Stimulated activated CD8-positive, alpha-beta memory T cell treated with anti-CD3 and anti-CD28 coated beads, Interleukin-7, amount 100 ng/mL, for 24 hours (primary cell): ENCODE data around the gene NF1.
"Not testable (repeated sequence)": the region's sequence is repeated elsewhere in the genome, so short reads cannot be mapped to it uniquely, and the experiment has no call there.

ENCODE experiments used
- DNase-seq: peaks from one replicate; pipeline ENCODE4 v3.0.0-alpha.2; 2020; ENCODE audit warnings: low read depth

The NF1 gene

DNA sequence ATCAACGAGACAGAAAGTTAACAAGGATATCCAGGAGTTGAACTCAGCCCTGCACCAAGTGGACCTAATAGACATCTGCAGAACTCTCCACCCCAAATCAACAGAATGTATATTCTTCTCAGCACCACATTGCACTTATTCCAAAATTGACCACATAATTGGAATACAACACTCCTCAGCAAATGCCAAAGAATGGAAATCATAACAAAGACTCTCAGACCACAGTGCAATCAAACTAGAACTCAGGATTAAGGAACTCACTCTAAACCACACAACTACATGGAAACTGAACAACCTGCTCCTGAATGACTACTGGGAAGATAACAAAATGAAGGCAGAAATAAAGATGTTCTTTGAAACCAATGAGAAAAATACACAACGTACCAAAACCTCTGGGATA is 84.2 kb downstream of the NF1 start:
- DNase-seq: not testable (repeated sequence)

DNA sequence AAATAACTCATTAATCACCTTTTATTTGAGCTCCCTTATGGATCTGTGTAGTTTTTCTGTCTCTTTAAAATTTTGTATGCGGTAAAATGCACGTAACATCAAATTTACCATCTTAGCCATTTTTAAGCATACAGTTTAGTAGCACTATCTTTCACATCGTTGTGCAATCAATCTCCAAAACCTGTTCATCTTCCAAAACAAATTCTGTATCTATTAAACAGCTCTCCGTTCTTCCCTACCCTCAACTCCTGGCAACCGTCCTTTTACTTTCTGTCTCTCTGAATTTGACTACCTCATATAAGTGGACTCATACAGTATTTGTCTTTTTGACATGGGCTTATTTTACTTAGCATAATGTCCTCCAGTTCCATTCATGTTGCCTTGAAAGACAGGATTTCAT is 100.5 kb downstream of the NF1 start:
- DNase-seq: no peak

DNA sequence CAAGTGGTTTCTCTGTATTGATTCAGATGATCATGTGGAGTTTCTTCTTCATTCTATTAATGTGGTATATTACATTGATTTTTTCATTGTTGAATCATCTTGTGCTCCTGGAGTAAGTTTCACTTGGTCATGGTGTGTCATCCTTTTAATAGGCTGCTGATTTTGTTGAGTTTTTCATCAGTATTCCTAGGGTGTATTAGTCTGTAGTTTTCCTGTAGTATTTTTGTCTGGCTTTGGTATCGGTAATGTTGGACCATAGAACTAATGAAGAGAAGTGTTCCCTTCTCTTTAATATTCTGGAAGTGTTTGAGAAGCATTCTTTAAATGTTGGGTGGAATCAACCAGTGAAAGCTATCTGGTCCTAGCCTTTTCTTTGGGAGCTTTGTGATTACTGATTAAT is 103.2 kb downstream of the NF1 start:
- DNase-seq: no peak

DNA sequence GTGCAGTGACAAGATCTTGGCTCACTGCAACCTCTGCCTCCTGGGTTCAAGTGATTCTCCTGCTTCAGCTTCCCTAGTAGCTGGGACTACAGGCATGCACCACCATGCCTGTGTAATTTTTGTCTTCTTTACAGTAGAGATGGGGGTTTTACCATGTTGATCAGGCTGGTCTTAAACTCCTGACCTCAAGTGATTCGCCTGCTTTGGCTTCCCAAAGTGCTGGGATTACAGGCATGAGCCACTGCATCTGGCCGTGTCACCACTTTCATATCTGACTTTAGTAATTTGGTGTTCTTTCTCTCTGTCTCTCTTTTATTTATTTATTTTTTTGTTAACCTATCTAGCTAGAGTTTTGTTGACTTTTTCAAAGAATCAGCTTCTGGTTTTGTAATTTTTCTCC is 103.9 kb downstream of the NF1 start:
- DNase-seq: not testable (repeated sequence)

DNA sequence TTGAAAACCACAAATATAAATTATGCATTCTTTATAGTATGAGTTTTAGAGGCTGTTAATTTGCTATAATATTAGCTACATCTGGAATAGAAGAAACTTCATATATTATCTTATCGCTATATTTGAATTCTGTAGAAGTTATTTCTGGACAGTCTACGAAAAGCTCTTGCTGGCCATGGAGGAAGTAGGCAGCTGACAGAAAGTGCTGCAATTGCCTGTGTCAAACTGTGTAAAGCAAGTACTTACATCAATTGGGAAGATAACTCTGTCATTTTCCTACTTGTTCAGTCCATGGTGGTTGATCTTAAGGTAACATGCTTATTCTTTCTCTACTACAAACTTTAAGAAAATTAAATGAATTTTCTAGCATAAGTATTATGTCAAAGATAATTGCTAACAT is 105.5 kb downstream of the NF1 start:
- no peak for DNase-seq

DNA sequence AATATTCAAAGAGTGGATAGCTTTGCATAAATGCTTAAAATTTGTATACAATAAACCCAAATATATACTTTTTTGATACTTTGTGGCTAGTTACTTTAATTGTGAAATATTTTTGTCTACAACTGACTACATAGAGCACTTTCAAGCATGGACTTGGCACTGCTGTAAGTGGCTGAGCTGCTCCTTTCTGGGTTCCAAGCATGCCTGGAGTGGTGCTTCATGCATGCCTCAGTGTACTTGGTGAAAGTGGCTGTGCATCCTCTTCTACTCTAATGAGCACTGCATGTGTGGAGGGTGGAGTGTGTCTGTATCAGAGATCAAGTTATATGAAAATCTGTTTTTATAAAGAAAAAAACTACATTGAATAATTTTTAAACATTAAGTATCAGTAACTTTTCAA is 108.2 kb downstream of the NF1 start:
- DNase-seq: no peak

DNA sequence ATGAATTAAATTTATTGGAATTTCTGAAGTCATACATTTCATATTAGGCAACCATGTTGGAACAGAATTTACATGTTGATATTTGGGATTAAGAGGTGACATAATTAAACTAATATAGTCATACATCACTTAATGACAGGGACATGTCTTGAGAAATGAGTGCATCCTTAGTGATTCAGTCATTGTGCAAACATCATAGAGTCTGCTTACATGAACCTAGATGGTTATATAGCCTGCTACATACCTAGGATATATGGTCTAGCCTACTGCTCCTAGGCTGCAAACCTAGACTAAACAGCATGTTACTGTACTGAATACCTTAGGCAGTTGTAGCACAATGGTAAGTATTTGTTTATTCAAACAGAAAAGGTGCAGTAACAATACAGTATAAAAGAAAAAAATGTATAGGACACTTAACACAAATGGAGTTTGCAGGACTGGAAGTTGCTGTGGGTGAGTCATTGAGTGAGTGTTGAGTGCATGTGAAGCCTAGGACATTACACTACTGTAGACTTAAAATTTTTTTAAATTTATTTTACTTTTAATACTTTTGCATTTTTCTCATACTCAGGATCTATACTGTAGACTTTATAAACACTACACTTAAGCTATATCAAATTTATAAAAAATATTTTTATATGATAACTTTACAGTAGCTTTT is 116.7 kb downstream of the NF1 start:
- no peak for DNase-seq

DNA sequence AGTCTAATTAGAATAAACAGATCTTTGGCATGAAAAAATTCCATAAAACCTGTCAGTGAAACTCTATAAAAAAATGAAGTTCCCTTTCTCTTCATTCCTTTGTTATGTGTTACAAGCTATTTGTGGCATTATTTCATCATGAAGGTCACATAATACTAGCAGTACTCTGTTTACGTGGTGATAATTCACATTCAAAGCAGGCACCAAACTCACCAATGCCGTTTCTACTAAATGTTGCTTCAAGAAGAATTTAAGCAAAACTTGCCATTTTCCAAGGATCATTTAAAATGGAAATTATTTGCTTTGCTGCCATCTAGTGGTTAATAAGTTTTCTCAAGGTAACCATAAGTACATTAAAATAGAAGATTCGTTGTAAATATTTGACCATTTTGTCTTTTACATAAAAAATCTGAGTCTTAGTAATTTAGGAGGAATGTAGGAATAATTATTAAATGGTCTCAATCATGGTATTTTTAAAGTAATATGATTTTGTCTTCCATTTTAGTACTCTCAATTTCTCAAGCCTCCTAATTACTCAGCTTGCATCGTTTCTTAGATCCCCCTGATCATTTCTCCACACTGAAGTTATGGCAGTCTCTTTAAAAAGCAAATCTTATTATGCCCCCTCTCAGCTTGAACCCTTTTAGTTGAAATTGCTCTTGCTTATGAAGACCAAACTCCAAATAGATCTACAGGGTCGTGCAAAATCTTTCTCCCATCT is 121.4 kb downstream of the NF1 start:
- no peak for DNase-seq

DNA sequence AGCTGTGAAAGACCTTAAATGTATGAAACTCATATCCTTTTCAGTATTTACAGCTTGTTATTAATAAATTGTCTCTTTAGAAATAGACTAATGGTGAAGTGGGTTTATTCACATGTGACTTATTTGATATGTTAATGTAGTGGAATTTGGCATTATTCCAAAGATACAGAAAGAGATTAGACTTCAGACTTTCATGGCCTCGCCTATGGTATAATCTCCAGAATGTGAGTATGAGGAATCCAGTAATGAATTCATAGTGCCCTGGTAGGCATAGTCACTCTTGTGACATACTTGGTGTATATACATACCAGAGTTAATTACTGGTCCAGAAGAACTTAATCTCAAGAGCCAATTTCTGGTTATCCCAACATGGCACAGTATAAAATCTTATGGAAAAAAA is 129.6 kb downstream of the NF1 start:
- DNase-seq: no peak

DNA sequence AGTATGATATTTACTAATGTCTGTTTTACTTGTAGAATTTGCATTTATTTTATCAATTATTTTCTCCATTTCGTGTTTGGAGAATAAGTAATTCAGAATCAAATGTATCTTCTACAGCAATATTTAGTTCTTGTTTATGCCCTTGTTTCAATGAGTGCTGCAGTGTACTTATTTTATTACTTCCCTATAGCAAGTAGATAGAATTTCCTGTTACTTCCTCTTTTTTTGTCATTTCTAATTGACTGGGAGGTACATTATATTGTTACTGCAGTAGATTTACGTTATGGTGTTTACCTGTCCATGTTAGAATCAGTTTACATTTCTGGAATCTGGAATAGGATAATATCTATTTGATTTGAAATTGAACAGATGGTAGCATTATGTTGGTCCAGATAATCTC is 131.1 kb downstream of the NF1 start:
- DNase-seq: no peak

DNA sequence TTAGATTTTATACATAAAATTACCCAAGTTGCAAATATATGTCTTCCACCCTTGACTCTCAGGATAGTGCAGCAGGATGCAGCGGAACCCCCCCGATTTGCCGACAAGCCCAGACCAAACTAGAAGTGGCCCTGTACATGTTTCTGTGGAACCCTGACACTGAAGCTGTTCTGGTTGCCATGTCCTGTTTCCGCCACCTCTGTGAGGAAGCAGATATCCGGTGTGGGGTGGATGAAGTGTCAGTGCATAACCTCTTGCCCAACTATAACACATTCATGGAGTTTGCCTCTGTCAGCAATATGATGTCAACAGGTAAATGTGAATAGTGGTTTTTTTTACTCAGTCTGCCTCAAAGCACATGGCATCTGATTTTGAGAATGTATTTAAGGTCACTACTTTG is 131.6 kb downstream of the NF1 start:
- no peak for DNase-seq

DNA sequence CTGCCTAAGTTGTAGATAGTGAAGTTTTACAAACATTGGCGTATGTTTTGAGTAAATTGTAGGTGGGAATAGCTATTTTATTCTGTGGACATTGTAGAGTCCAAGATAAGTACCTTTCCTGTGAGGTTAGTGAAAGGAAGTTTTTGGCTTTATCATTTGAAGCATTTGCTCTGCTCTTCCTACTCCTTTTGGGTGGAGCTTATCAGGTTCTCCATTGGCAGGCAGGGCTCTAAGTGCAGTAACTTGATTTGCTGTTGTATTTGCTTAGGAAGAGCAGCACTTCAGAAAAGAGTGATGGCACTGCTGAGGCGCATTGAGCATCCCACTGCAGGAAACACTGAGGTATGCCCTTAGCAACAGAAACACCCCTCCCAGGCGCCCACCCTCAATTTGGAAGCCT is 132.2 kb downstream of the NF1 start:
- DNase-seq: no peak

DNA sequence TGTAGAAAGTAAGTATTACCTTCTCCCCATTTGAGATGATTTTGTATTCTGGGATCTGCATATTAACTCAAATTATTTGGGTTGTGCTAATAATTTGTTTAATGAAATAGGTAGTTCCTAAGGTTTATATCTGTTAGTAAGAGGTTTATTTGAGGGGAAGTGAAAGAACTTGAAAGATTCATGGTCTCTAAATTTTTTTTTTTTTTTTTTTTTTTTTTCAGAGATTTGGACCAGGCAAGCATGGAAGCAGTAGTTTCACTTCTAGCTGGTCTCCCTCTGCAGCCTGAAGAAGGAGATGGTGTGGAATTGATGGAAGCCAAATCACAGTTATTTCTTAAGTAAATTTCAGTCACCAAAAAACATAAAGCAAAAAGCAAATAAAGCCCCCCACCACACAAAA is 137.1 kb downstream of the NF1 start:
- DNase-seq: no peak

DNA sequence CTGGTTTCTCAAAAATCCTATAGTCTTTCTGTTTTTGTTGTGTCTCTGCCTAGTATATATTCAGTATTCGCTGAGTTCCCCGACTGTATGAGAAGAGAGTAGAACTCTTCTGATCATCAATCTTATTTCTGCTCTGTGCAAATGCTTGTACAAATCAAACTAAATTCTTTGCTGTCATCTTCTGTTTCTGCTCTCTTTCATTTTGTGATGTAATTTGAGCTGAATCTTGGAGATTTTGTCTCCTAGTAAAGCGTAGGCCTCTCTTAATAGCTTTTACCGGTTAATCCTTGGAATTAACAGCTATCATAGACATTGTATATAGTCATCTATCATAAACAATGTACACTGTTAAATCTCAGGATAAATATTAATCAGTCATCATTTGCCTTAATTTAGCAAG is 140.3 kb downstream of the NF1 start:
- DNase-seq: no peak

DNA sequence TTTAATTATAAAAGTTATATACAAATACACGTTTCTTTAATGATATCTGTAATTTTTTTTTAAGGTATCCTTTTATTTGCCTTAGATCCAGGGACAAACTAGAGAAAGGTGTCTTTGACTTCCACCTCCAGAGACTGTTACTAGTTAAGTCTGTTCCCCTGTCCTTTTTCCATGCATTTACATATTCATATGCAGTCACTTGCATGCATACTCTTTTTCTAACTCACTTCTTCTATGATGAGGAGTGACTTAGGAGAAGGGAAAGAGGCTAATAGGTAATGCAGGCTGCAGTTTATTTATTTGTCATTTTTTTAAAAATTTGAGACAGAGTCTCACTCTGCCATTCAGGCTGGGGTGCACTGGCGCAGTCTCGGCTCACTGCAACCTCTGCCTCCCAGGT is 141.4 kb downstream of the NF1 start:
- DNase-seq: no peak

DNA sequence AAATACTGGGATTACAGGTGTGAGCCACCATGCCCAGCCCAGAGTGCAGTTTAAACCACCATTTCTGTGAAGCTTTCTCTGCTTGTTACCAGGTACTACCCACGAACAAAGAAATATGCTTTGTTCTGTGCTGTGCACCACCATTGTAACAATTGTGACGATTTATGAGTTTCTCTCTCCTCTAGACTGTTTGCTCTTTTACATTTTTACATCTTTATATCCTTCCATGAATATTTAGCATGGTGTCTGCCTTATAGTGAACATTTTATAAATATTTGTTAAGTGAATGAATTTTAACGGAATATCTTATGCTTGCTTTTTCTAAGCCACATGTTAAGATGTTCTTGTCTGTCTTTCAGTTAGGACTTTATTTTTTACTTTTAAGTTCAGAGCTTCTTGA is 141.9 kb downstream of the NF1 start:
- DNase-seq: no peak

DNA sequence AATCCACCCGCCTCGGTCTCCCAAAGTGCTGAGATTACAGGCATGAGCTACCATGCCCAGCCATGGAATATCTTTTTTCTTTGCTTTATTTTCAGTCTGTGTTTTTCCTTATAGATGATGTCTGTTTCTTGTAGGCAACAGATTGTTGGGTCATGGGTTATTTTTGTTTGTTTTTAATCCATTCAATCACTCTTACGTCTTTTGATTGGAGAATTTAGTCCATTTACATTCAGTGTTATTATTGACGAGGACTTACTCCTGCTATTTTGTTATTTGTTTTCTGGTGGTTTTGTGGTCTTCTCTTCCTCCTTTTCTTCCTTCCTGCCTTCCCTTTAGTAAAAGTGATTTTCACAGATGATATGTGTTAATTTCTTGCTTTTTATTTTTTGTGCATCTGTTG is 146.3 kb downstream of the NF1 start:
- no peak for DNase-seq

DNA sequence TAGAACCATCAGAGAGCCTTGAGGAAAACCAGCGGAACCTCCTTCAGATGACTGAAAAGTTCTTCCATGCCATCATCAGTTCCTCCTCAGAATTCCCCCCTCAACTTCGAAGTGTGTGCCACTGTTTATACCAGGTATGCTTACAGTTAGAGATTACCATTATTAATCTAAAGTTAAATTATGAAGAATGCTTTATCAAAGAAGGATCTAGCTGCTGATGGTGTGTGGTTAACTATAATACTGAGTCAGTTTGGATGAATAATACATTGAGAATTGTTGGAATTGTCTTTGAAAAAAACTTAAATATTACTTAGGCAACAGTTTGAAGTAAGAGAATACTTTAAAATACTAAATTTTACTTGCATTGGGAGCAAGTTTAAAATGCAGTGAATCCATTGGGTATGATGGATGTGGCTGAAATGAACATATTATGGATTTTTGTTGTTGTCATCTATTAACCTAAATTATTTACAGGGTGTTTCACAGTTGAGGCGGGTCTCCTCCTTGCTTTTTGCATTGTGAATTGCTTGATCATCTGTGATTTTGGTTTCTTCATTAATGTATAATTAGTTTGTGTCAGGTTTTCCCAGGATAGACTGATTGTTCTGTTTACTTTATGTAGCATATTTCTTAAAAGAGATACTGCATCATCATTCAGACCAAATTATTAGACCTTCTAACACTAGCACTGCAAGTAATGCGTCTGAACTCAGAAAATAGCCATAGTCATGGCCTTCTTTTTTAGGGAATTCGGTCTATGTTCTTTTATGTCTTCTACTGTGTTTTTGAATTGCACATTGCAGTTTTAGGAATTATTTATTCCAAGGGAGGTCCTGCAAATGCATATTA is 154.4 kb downstream of the NF1 start:
- no peak for DNase-seq

DNA sequence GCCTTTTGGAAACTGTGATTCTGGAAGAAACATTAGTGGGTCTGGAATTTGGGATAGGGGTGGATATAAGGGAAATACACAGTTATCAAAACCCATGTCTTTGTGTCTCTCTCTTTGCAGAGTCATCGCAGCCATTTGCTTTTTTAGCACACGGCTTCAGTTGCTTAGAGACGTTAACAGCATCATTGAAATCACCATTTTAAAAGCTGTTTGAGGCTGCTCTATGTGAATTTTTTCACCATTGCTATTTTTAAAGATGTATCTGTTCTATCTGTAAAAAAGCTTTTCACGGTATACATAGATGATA is 155.0 kb downstream of the NF1 start:
- DNase-seq: no peak

DNA sequence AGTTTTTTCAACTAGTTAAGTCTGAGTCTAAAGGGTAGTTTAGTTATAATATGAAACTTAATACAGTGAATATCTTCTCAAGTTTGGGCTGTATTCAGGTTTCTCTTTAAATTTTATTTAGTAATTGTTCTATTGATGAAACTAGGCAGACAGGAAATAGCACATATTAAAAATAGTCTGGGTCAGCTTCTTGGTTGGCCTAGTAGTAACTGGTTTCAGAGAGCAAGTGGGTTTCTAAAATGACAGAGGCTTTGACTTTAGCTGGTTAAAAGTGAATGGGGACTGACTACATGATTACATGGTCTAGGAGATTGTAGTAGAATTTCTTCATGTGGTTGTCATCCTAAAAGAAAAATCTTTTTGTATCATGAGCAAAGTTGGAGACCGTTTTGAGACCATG is 155.5 kb downstream of the NF1 start:
- DNase-seq: no peak

DNA sequence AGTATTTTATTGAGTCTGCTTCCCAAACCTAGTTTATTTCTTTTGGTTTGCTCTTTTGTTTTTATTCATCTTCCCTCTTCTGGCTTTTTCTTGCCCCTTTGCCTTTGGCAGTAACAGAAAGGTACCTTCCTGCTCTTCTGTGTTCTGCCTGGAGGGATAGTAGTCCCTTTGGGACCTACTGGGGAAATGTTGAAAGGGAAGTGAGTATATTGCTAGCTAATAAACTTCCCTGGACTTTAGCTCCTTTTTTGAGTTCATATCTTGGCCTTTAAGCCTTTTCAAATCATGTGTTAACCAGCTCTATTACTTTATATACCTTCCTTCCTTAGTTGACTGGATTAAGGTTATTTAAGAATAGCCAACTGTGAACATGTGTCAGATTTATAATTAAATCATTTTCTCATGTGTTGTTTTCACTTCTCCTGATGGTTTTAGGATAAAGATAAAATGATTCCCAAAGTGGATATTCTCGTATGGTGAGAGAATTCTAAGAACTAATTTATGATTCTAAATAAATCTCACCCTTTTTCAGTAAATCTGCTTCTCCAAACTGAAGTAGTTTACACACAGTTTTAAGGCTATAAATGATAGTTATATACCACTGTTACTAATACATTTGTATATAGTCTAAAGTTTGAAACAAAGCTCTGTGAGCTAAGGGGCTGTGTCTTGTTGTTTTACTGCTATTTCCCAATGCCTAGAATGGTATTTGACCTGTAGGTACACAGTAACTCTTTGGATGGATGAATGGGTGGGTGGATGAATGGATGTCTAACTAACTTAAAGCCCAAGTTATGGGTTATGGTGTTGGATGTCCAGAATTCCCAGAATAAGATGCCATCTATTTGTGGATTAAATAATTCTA is 156.6 kb downstream of the NF1 start:
- no peak for DNase-seq

DNA sequence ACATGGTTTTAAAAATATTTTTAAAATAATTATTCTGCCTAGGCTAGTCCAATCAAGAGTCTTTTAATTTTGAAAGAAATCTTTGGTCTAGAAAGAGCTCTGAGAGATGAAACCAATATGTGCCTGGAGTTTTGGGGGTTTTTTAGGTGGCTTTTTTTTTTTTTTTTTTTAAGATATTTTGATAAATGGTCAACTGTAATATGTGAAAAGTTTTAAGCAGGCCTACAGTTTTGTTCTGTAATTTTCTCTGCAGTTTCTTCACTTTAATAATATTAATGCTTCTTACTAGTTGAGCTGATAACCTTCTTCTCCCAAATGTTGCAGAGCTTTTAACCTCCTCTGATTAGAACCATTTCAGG is 157.2 kb downstream of the NF1 start:
- DNase-seq: no peak

DNA sequence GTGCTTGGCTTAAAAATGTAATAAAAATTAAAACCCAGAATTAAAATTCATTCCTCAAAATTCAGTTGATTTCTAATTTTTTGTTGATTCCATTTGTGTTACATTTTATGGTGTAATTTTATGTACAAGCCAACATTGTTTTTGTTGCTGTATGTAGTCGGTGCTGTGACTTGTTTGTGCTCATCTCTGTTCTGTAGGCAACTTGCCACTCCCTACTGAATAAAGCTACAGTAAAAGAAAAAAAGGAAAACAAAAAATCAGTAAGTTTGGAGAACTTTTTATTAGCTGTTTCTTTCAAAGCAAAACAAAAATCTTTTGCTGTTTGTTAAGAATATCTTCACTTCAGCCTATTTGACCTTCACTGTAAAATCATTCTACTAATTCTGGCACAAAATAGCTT is 158.0 kb downstream of the NF1 start:
- DNase-seq: no peak
